ENCODE measurements around the gene AP1G2.

DNA sequence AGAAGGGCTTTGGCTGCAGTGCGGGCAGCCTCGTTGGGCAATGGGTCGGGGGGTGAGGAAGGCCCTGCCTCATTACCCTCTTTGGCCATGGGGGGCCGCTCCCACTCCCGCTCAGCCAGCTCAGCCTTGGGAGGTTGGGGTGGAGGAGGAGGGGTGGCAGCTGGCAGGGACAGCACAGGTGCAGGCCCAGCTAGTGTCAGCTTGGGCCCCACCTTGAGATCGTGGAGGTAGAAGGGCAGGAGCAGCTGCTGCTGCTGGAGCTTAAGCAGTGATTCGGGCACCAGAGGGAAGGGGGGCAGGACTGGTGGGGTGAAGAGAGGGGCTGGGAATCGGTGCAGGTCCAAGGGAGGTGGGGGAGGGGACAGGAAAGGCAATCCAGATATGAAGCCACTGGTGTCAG, 42.0 kb downstream of the AP1G2 start:
- TF ChIP-seq, protein P1, sequence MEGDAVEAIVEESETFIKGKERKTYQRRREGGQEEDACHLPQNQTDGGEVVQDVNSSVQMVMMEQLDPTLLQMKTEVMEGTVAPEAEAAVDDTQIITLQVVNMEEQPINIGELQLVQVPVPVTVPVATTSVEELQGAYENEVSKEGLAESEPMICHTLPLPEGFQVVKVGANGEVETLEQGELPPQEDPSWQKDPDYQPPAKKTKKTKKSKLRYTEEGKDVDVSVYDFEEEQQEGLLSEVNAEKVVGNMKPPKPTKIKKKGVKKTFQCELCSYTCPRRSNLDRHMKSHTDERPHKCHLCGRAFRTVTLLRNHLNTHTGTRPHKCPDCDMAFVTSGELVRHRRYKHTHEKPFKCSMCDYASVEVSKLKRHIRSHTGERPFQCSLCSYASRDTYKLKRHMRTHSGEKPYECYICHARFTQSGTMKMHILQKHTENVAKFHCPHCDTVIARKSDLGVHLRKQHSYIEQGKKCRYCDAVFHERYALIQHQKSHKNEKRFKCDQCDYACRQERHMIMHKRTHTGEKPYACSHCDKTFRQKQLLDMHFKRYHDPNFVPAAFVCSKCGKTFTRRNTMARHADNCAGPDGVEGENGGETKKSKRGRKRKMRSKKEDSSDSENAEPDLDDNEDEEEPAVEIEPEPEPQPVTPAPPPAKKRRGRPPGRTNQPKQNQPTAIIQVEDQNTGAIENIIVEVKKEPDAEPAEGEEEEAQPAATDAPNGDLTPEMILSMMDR (IDR thresholded peaks at IDR 0.05; ENCODE audit: insufficient read depth, low read length): no peak
- TF ChIP-seq POLR2AphosphoS5 (IDR thresholded peaks at IDR 0.05; ENCODE audit: low read depth): no peak
- TF ChIP-seq REST (IDR thresholded peaks at IDR 0.05; ENCODE audit: insufficient replicate concordance, low read depth): no peak
- no peak for TF ChIP-seq SPI1 (IDR thresholded peaks at IDR 0.05; ENCODE audit: borderline replicate concordance, low read depth)
- no peak for TF ChIP-seq GABPA (IDR thresholded peaks at IDR 0.05; ENCODE audit: low read depth)
